ENCODE results near the gene NPIPB5.
"Not testable (repeated sequence)": the region's sequence is repeated elsewhere in the genome, so short reads cannot be mapped to it uniquely, and the experiment has no call there.

NPIPB5 gene

GRCh38 chr16:22510591-22510990 is at the start of gene NPIPB5:
Gene NPIPB5, plus strand, starts transcription at chr16:22510891. Its CDS starts 2,911 bp downstream, at chr16:22513802.
- DNase-seq (ENCODE audit: low spot score): not testable (repeated sequence)

- not testable (repeated sequence) for DNase-seq (ENCODE audit: low spot score)
These were observed 41.8 kb upstream of the NPIPB5 start for GRCh38 chr16:22468846-22469245.

- not testable (repeated sequence) for DNase-seq (ENCODE audit: low spot score)
These were observed 27.3 kb downstream of the NPIPB5 start for GRCh38 chr16:22537996-22538395.

DNA sequence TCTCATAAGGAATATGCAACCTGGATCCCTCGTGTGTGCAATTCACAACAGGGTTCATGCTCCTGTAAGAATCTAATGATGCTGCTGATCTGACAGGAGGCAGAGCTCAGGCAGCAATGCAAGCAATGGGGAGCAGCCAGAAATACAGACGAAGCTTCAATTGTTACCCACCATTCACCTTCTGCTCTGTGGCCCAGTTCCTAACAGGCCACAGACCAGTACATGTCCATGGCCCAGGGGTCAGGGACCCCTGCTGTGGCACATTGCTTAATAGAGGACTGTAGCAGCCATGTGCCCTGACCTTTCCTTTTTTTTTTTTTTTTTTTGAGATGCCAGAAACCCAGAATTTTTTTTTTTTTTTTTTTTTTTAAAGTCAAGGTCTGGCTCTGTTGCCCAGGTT is 34.1 kb downstream of the NPIPB5 start:
- DNase-seq (ENCODE audit: low spot score): not testable (repeated sequence)

DNA sequence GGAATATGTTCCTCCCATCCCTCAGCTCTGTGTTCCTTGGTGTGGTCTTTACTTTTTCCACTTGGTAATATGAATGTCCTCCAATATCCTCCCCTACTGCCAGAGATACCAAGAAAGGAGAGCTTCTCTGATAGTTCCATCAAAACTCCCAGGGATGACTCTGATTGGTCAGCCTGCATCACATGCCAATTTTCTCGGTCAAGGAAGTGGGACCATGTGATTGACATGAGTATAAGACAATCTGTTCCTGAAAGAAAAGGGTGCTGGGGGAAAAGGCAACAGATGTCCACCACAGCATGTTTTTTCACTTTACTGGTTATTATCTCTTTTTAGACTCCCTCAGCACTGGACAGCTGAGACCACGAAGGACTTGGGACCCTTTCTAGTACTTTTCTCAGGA is 35.9 kb downstream of the NPIPB5 start:
- DNase-seq (ENCODE audit: low spot score): not testable (repeated sequence)

GRCh38 chr16:22547170-22547765 is 36.6 kb downstream of the NPIPB5 start:
- not testable (repeated sequence) for DNase-seq (ENCODE audit: low spot score)

GRCh38 chr16:22549853-22550252 is 39.2 kb downstream of the NPIPB5 start:
- not testable (repeated sequence) for DNase-seq (ENCODE audit: low spot score)

- not testable (repeated sequence) for DNase-seq (ENCODE audit: low spot score)
These were observed 40.5 kb downstream of the NPIPB5 start for GRCh38 chr16:22551143-22551542.

DNA sequence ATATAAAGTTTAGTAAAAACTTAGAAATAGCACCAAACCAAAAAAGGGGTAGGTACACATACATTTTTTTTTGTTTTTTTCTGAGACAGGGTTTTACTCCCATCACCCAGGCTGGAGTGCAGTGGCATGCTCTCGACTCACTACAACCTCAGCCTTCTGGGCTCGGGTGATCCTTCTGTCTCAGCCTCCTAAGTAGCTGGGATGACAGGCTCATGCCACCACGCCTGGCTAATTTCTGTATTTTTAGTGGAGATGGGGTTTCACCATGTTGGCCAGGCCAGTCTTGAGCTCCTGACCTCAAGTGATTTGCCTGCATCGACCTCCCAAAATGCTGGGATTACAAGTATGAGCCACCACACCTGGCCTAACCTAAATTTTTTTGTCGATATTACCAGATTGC is 41.0 kb downstream of the NPIPB5 start:
- DNase-seq (ENCODE audit: low spot score): not testable (repeated sequence)

DNA sequence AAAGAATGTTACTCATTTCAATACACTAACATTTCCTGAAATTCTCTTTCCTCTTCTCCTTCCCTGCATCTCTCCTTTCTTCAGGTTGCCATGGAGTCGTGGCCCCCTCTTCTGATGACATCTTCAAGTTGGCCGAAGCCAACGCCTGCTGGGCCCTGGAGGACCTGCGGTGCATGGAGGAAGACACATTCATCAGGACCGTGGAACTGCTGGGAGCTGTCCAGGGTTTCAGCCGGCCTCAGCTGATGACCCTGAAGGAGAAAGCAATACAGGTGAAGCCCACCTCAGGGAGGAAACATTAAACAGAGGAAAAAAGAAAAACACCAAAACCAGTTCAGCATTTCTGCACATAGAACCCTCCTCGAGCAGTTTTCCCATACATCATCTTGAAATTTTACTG is 46.1 kb downstream of the NPIPB5 start:
- not testable (repeated sequence) for DNase-seq (ENCODE audit: low spot score)

All from HuH-7 (cell line).